Activated B cell treated with CpG ODN at 0.5 μM for 24 hours (primary cell): Measurements from ENCODE around the gene CDK14. TPM values are rescaled to one million over a fixed set of nuclear protein-coding genes. Genes with fewer than 3 reads are reported as not detected.
A peak's percentile ranks its signal among the peaks of the same experiment; 100 is the strongest.

Experiments used
- ATAC-seq: fragments of 200-7000 bp; cut with Tn5 transposase; one replicate; pipeline ENCODE4 v1.10.0; 2021; ENCODE audit warnings: low read depth, mild to moderate bottlenecking, moderate library complexity
- CTCF ChIA-PET: fragments of 350-600 bp; sonication (Branson Sonifier 250); formaldehyde crosslinking; loops from one replicate; lab custom pipeline; 2021; ENCODE audit warnings: antibody characterized with exemption; lab: Charles Lee
- POLR2A ChIA-PET: fragments of 350-600 bp; sonication (Branson Sonifier 250); formaldehyde crosslinking; loops from one replicate; lab custom pipeline; 2021; ENCODE audit warnings: antibody characterized with exemption; lab: Charles Lee
- DNase-seq: peaks from one replicate; pipeline ENCODE4 v3.0.0; 2022
- H3K27ac Mint-ChIP-seq: one replicate; pipeline ENCODE4 v1.8.0; 2020; ENCODE audit warnings: mixed read lengths
- H3K27me3 Mint-ChIP-seq: one replicate; pipeline ENCODE4 v1.8.0; 2021; ENCODE audit warnings: mixed read lengths
- H3K36me3 Mint-ChIP-seq: one replicate; pipeline ENCODE4 v1.8.0; 2021; ENCODE audit warnings: low read depth, mixed read lengths
- H3K4me1 Mint-ChIP-seq: one replicate; pipeline ENCODE4 v1.8.0; 2021; ENCODE audit warnings: mixed read lengths
- H3K4me3 Mint-ChIP-seq: one replicate; pipeline ENCODE4 v1.8.0; 2020; ENCODE audit warnings: mild to moderate bottlenecking, mixed read lengths
- H3K9me3 Mint-ChIP-seq: one replicate; pipeline ENCODE4 v1.8.0; 2020; ENCODE audit warnings: mixed read lengths
- intact Hi-C: fragments of 100-400 bp; cut with micrococcal nuclease; formaldehyde crosslinking; loops from one replicate; pipeline ENCODE4 v1.15.1; 2024
- total RNA-seq: library from RNA; stranded (reverse); gene quantifications from 2 replicates; pipeline ENCODE4 v1.2.3, GENCODE V29; 2022
- TF ChIP-seq, protein P1 (sequence below): fragments of 200-600 bp; IDR thresholded peaks from one replicate; pipeline ENCODE4 v1.8.0; 2022; ENCODE audit warnings: antibody characterized with exemption, mild to moderate bottlenecking

Gene CDK14
- total RNA-seq, 1 donor from 2014 or later: 140 TPM

DNA sequence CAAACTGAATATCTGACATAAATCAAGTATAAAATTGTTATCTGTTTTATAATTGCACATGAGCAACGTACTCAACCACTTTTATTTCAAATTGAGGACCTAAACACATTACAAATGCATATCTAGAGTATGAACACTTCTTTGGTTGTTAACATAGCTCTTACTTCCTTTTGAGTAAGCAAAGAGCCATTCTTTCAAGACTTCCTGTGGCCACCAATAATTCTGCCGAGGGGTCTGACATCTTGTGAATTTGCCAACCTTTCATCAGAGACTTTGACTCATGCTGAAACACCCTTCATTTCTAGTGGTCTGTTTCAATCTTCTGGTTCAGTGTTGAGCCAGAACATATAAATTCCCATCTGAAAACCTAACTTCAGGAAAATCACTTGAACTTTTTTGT, 59.4 kb downstream of the CDK14 start:
- ChIA-PET POLR2A (interaction anchor here (2.0 kb wide), 1 partner anchor 59 kb away, joined by 4 read pairs; the partner anchor contains the start of gene CDK14), CTCF (interaction anchor here (1.3 kb wide), 2 partner anchors 24 to 26 kb away, joined by 3 to 4 read pairs; no protein-coding TSS in a partner anchor)
- intact Hi-C loops: loop anchor here (5.0 kb wide), 1 partner anchor 38 kb away; no protein-coding TSS in a partner anchor
- Mint-ChIP-seq H3K9me3 (peaks cover 5% of the 10 kb centered on the region), H3K4me1 (peaks cover 54% of the 10 kb centered on the region), H3K36me3 (no peaks in the 10 kb centered on the region), H3K4me3 (peak overlapping the region; percentile 16), H3K27ac (peak overlapping the region; percentile 82), H3K27me3 (no peaks in the 10 kb centered on the region)
- TF ChIP-seq, protein P1, sequence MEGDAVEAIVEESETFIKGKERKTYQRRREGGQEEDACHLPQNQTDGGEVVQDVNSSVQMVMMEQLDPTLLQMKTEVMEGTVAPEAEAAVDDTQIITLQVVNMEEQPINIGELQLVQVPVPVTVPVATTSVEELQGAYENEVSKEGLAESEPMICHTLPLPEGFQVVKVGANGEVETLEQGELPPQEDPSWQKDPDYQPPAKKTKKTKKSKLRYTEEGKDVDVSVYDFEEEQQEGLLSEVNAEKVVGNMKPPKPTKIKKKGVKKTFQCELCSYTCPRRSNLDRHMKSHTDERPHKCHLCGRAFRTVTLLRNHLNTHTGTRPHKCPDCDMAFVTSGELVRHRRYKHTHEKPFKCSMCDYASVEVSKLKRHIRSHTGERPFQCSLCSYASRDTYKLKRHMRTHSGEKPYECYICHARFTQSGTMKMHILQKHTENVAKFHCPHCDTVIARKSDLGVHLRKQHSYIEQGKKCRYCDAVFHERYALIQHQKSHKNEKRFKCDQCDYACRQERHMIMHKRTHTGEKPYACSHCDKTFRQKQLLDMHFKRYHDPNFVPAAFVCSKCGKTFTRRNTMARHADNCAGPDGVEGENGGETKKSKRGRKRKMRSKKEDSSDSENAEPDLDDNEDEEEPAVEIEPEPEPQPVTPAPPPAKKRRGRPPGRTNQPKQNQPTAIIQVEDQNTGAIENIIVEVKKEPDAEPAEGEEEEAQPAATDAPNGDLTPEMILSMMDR: no peak
- no peak for DNase-seq
- ATAC-seq: peak; percentile 56

DNA sequence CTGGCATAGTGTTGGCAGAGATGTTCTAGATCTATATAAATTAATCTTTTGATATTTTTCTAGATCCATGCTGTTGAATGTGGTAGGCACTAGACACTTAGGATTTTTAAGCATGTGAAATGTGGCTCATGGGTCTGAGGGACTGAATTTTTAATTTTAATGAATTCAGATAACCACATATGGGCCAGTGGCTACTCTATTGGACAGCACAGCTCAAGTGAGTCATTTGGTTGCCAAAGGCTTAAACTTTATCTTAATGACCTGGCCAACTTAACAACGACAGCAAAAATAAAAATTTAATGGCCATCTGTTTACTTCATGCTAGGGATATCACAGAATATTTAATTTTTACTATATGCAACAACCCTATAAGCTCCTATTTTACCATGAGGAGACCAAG, 61.4 kb downstream of the CDK14 start:
- ChIA-PET CTCF (no interaction called here), POLR2A (interaction anchor here (1.2 kb wide), 1 partner anchor 33 kb away, joined by 3 read pairs; no protein-coding TSS in a partner anchor)
- Mint-ChIP-seq H3K27me3 (no peaks in the 10 kb centered on the region), H3K9me3 (peaks cover 5% of the 10 kb centered on the region), H3K4me3 (no peak overlapping the region), H3K36me3 (no peaks in the 10 kb centered on the region), H3K27ac (no peak overlapping the region), H3K4me1 (peaks cover 69% of the 10 kb centered on the region)
- intact Hi-C loops: loop anchor here (2.0 to 5.0 kb wide), 2 partner anchors 40 to 51 kb away; no protein-coding TSS in a partner anchor
- DNase-seq (no peak), ATAC-seq (no peak)
- TF ChIP-seq, protein P1: no peak

DNA sequence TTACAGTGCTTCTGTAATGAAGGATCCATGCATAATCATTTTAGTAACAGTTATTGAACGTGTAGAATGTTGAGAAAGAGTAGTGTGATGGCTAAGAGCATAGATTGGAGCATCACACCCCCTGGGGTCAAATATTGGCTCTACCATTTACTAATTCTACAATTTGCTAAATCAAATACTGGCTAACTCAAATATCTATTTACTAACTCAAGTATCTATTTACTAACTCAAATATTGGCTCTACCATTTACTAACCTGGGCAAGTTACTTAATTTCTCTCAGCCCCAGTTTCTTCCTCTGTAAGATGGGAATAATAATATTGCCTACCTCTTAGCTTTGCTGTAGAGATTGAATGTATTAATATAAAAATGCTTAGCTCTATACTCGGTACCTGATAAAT, 64.0 kb downstream of the CDK14 start:
- ChIA-PET POLR2A (no interaction called here), CTCF (no interaction called here)
- intact Hi-C loops: loop anchor here (10.0 kb wide), 1 partner anchor 605 kb away; the partner anchor contains the start of gene FZD1
- DNase-seq (no peak), ATAC-seq (no peak)
- Mint-ChIP-seq H3K36me3 (no peaks in the 10 kb centered on the region), H3K4me3 (no peak overlapping the region), H3K9me3 (peaks cover 5% of the 10 kb centered on the region), H3K27ac (no peak overlapping the region), H3K27me3 (no peaks in the 10 kb centered on the region), H3K4me1 (peaks cover 59% of the 10 kb centered on the region)
- TF ChIP-seq, protein P1: no peak

DNA sequence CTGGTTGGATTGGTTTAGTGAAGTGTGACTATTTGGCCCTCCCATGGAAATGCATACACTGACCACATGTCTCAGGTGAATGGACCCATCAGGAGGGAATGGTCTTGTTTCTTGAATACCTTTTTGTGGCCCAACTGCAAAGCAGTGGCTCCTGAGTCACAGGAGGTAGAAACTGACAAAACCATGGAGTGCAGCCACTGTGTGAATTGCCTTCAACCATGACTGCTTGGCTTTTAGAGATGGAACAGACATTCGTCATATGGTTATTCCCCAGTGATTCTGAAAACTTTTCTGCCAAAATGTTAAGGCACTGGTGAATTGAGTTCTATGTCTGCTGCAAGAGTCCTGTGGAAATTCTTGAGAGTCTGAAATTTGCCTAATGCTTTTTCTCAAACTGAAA, 64.7 kb downstream of the CDK14 start:
- ChIA-PET POLR2A (no interaction called here), CTCF (no interaction called here)
- peak overlapping the region; percentile 62 for H3K27ac Mint-ChIP-seq

More for the DNA sequence above, 64.7 kb downstream of the CDK14 start:
- TF ChIP-seq, protein P1: no peak
- ATAC-seq (peak; percentile 82), DNase-seq (no peak)
- peak overlapping the region; percentile 32 for H3K4me3 Mint-ChIP-seq
- peaks cover 52% of the 10 kb centered on the region for H3K4me1 Mint-ChIP-seq
- peaks cover 5% of the 10 kb centered on the region for H3K9me3 Mint-ChIP-seq
- H3K27me3 Mint-ChIP-seq: no peaks in the 10 kb centered on the region
- intact Hi-C loops: loop anchor here (10.0 kb wide), 1 partner anchor 604 kb away; the partner anchor contains the start of gene FZD1
- no peaks in the 10 kb centered on the region for H3K36me3 Mint-ChIP-seq
